Upper lobe of right lung (tissue), 1 donor: Measurements from ENCODE around the gene SRP14. TPM values are rescaled to one million over a fixed set of nuclear protein-coding genes. Genes with fewer than 3 reads are reported as not detected.
A peak's percentile ranks its signal among the peaks of the same experiment; 100 is the strongest.
"Not testable (repeated sequence)": the region's sequence is repeated elsewhere in the genome, so short reads cannot be mapped to it uniquely, and the experiment has no call there.

ENCODE experiments used
- ATAC-seq: fragments of 200-7000 bp; cut with Tn5 transposase; one replicate; pipeline ENCODE4 v1.9.1; 2020; ENCODE audit warnings: mild to moderate bottlenecking, moderate library complexity
- DNase-seq: peaks from one replicate; pipeline ENCODE4 v3.0.0-alpha.2; 2020
- H3K27ac ChIP-seq: fragments of 200-600 bp; one replicate; pipeline ENCODE4 v1.8.0; 2022
- H3K27me3 ChIP-seq: fragments of 200-600 bp; one replicate; pipeline ENCODE4 v1.8.0; 2022; ENCODE audit warnings: mild to moderate bottlenecking
- H3K36me3 ChIP-seq: fragments of 200-600 bp; one replicate; pipeline ENCODE4 v1.8.0; 2022
- H3K4me1 ChIP-seq: fragments of 200-600 bp; one replicate; pipeline ENCODE4 v1.8.0; 2022
- H3K4me3 ChIP-seq: fragments of 200-600 bp; one replicate; pipeline ENCODE4 v1.8.0; 2022; ENCODE audit warnings: mild to moderate bottlenecking
- H3K9me3 ChIP-seq: fragments of 200-600 bp; one replicate; pipeline ENCODE4 v1.8.0; 2022
- CTCF ChIP-seq: fragments of 200-600 bp; IDR thresholded peaks from one replicate; pipeline ENCODE4 v1.8.0; 2022; ENCODE audit warnings: antibody characterized with exemption
- intact Hi-C: fragments of 100-400 bp; cut with DNase I; formaldehyde crosslinking; loops from one replicate; pipeline ENCODE4 v1.11.0; 2022
- total RNA-seq: library from RNA; stranded (reverse); fragmentation: NEBNext Ultra II Directional; extraction: Animal tissue kit (Norgen Biotek cat#: 25700); gene quantifications from one replicate; pipeline ENCODE4 v1.2.1, GENCODE V29; 2021
- donor health status: DM: no; HTN: yes; CAD: no; lungs with severe emphysema.

Gene SRP14
- total RNA-seq, 1 donor from 2014 or later: 132 TPM

DNA sequence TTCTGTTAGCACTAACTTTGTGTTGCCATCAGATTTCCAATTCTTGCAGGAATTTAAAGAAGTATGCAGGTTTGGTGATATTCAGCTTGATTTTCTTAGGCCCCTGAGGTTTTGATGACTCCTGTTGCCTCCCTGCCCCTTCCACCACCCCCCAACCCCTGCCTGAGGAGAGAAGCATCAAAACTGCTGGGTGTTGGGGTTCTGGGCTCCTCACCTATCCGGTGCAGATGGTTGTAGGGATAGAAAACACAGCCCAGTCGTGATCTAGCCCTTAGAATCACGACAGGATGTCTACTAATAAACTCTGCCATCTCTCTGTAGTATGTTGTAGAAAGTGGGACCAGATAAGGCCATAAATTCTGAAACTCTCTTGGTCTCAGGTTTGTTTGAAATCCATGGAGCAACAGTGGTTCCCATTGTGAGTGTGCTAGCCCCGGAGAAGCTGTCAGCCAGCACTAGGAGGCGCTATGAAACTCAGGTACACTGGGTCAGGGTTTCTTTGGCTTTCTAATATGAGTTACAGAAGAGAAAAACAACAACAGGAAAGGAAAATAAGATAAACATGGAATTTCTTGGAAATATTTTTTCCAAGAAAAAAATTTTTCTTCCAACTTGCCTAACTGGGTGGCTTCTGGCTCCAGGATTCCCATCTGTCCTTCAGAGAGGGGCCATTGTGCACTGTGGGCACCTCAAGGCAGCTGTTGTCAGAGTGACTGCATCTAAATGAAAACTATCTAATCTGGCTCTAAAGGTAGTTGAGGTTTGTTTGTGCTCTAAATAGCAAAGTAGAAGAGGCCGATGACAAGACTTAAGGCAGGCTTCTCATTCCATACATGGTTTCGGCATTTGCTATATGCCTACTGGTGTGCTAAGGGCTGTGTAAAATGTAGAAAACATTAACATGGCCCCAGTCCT is 8.7 kb downstream of the SRP14 start:
- intact Hi-C loops: no loop called here
- Histone ChIP-seq H3K36me3 (peaks cover 99% of the 10 kb centered on the region), H3K27ac (peak overlapping the region; percentile 28), H3K4me1 (no peaks in the 10 kb centered on the region), H3K27me3 (no peaks in the 10 kb centered on the region), H3K9me3 (no peaks in the 10 kb centered on the region), H3K4me3 (no peak overlapping the region)
- ATAC-seq (peak; percentile 61), DNase-seq (no peak)
- TF ChIP-seq CTCF: peak; percentile 48

GRCh38 chr15:40028853-40029252 is 10.1 kb downstream of the SRP14 start:
- ATAC-seq (no peak), DNase-seq (no peak)
- Histone ChIP-seq H3K9me3 (no peaks in the 10 kb centered on the region), H3K4me1 (no peaks in the 10 kb centered on the region), H3K27ac (peak overlapping the region; percentile 68), H3K36me3 (peaks cover 93% of the 10 kb centered on the region), H3K27me3 (no peaks in the 10 kb centered on the region), H3K4me3 (no peak overlapping the region)
- intact Hi-C loops: no loop called here
- TF ChIP-seq CTCF: no peak

DNA sequence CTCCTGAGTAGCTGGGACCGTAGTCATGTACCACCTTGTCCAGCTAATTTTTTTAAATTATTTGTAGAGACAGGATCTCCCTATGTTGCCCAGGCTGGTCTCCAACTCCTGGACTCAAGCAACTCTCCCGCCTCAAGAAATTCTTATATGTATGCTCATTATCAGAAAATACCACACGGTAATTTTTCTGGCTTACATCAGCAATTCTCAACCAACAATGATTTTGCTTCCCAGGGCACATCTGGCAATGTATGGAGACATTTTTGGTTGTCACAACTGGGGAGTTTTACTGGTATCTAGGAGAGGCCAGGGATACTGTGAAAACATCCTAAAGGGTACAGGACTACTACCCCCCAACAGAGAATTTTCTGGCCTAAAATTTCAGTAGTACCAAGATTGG is 10.8 kb downstream of the SRP14 start:
- ATAC-seq (no peak), DNase-seq (no peak)
- Histone ChIP-seq H3K4me3 (no peak overlapping the region), H3K27me3 (no peaks in the 10 kb centered on the region), H3K4me1 (no peaks in the 10 kb centered on the region), H3K36me3 (peaks cover 93% of the 10 kb centered on the region), H3K27ac (peak overlapping the region; percentile 68), H3K9me3 (no peaks in the 10 kb centered on the region)
- no peak for TF ChIP-seq CTCF
- intact Hi-C loops: no loop called here

DNA sequence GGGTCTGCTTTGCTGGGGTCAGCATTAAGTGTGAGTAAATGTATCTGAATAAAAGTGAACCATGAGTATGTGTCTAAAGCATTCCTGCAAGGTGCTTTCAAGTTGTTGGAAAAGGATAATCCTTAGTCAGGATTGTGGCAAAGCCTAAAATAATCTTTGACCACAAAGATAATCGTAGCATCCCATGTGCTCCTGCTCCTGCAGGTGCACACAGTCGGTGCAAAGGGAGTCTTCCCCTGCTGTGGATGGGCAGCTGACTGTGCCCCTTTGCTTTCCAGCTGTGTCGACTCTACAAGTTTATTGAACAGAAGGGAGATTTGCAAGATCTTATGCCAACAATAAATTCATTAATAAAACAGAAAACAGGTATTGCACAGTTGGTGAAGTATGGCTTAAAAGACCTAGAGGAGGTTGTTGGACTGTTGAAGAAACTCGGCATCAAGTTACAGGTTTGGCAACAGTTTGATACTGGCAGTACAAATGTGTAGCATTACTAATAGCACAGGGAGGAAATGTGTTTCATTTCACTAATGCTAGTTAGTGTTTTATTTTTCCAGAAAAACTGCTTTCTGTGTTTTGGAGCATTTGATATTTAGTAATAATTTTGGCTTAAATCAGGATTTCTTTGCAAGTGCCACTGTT is 22.6 kb downstream of the SRP14 start:
- peaks cover 82% of the 10 kb centered on the region for H3K36me3 ChIP-seq
- no peak overlapping the region for H3K4me3 ChIP-seq
- no peaks in the 10 kb centered on the region for H3K9me3 ChIP-seq
- DNase-seq (no peak), ATAC-seq (no peak)
- no peaks in the 10 kb centered on the region for H3K27me3 ChIP-seq
- H3K27ac ChIP-seq: no peak overlapping the region
- H3K4me1 ChIP-seq: no peaks in the 10 kb centered on the region
- no peak for TF ChIP-seq CTCF
- intact Hi-C loops: no loop called here

GRCh38 chr15:40014390-40014789 is 24.6 kb downstream of the SRP14 start:
- no peak for DNase-seq
- ATAC-seq: no peak
- Histone ChIP-seq H3K27me3 (no peaks in the 10 kb centered on the region), H3K4me3 (no peak overlapping the region), H3K36me3 (peaks cover 72% of the 10 kb centered on the region), H3K4me1 (no peaks in the 10 kb centered on the region), H3K9me3 (no peaks in the 10 kb centered on the region), H3K27ac (no peak overlapping the region)
- no peak for TF ChIP-seq CTCF
- intact Hi-C loops: no loop called here

DNA sequence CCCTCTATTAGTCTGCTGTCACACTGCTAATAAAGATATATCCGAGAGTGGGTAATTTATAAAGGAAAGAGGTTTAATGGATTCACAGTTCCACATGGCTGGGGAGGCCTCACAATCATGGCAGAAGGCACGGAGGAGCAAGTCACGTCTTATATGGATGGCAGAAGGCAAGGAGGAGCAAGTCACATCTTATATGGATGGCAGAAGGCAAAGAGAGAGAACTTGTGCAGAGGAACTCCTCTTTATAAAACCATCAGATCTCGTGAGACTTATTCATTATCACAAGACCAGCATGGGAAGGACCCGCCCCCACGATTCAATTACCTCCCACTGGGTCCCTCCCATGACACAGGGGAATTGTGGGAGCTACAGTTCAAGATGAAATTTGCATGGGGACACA is 25.6 kb downstream of the SRP14 start:
- DNase-seq, H3K27ac ChIP-seq, H3K27me3 ChIP-seq, H3K9me3 ChIP-seq, intact Hi-C loops, H3K4me1 ChIP-seq, ATAC-seq, H3K4me3 ChIP-seq: not testable (repeated sequence)
- H3K36me3 ChIP-seq: peaks cover 72% of the 10 kb centered on the region
